Loucy (cell line): ENCODE results near the gene CRYBG3.

Experiments used
- H2AFZ ChIP-seq: fragments of 200-600 bp; sonication (generic); 2 replicates; pipeline ENCODE4 v1.6.0; 2016; ENCODE audit warnings: antibody characterized with exemption, mild to moderate bottlenecking, low read length, moderate library complexity
- H3F3A ChIP-seq: fragments of 200-600 bp; 2 replicates; pipeline ENCODE4 v1.6.0; 2016; ENCODE audit warnings: antibody characterized with exemption, low read depth, mild to moderate bottlenecking
- H3K27me3 ChIP-seq: fragments of 200-600 bp; sonication (generic); 2 replicates; pipeline ENCODE4 v1.6.1; 2014; ENCODE audit warnings: low read length, mild to moderate bottlenecking; ENCODE audit not compliant: insufficient read depth, poor library complexity, severe bottlenecking
- H3K36me3 ChIP-seq: fragments of 200-600 bp; sonication (generic); 2 replicates; pipeline ENCODE4 v1.6.1; 2016; ENCODE audit warnings: low read length; ENCODE audit not compliant: insufficient read depth
- H3K4me1 ChIP-seq: fragments of 200-600 bp; sonication (generic); 2 replicates; pipeline ENCODE4 v1.5.1; 2014; ENCODE audit warnings: low read length, mild to moderate bottlenecking; ENCODE audit not compliant: insufficient read depth, poor library complexity, severe bottlenecking
- H3K4me2 ChIP-seq: fragments of 200-600 bp; sonication (generic); 2 replicates; pipeline ENCODE4 v1.6.0; 2014; ENCODE audit warnings: antibody characterized with exemption, low read length, low read depth, mild to moderate bottlenecking; ENCODE audit not compliant: poor library complexity, severe bottlenecking
- H3K4me3 ChIP-seq: fragments of 200-600 bp; sonication (generic); 2 replicates; pipeline ENCODE4 v1.5.1; 2014; ENCODE audit warnings: low read length, mild to moderate bottlenecking, mixed read lengths; ENCODE audit not compliant: poor library complexity, severe bottlenecking
- H3K79me2 ChIP-seq: fragments of 200-600 bp; sonication (generic); 2 replicates; pipeline ENCODE4 v1.6.1; 2014; ENCODE audit warnings: low read length; ENCODE audit not compliant: insufficient read depth
- H3K9ac ChIP-seq: fragments of 200-600 bp; sonication (generic); 2 replicates; pipeline ENCODE4 v1.6.0; 2014; ENCODE audit warnings: mild to moderate bottlenecking, low read depth, low read length, moderate library complexity; ENCODE audit not compliant: poor library complexity, severe bottlenecking
- H3K9me2 ChIP-seq: fragments of 200-600 bp; sonication (generic); replicated peaks from 2 replicates; pipeline ENCODE4 v1.6.1; 2016; ENCODE audit warnings: low read depth, low read length, mixed read lengths
- H3K9me3 ChIP-seq: fragments of 200-600 bp; sonication (generic); 2 replicates; pipeline ENCODE4 v1.6.1; 2014; ENCODE audit warnings: mild to moderate bottlenecking, antibody characterized with exemption, low read length, low read depth; ENCODE audit not compliant: insufficient read depth
- H4K20me1 ChIP-seq: fragments of 200-600 bp; sonication (generic); 2 replicates; pipeline ENCODE4 v1.6.0; 2014; ENCODE audit warnings: antibody characterized with exemption, low read length, mild to moderate bottlenecking; ENCODE audit not compliant: insufficient read depth, poor library complexity, severe bottlenecking
- EZH2phosphoT487 ChIP-seq: fragments of 200-600 bp; IDR thresholded peaks from 2 replicates; pipeline ENCODE4 v1.6.1; 2018; ENCODE audit warnings: antibody characterized with exemption, mild to moderate bottlenecking, moderate library complexity, borderline replicate concordance
- TF ChIP-seq, protein P1 (sequence below): fragments of 200-600 bp; sonication (generic); conservative IDR thresholded peaks from 2 replicates; pipeline ENCODE4 v1.5.1; 2014; ENCODE audit warnings: mild to moderate bottlenecking, antibody characterized with exemption, low read length

The CRYBG3 gene

DNA sequence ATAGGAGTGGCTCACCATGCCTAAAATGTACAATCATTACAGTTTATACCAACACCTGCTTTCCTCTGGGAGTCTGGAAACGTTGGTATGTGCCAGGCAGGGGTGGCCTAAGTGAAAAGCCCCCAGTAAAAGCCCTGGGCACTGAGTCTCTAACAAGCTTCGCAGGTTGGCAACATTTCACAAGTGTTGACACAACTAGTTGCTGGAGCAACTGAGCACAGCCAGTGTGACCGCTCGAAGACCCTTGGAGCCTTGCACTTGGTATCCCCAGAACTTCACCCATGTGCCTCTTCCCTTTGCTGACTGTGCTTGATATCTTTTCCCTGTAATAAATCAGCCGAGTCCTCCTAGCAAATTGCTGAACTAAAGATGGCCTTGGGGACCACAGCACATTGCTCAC lies 147.7 kb downstream of the CRYBG3 start:
- Histone ChIP-seq H3K9me3 (no peaks in the 10 kb centered on the region), H3K9ac (peak overlapping the region; percentile 74), H3K4me1 (peaks cover 52% of the 10 kb centered on the region), H3K4me2 (peak overlapping the region; percentile 96), H3K9me2 (no peaks in the 10 kb centered on the region), H3K79me2 (peaks cover 12% of the 10 kb centered on the region; the same call in 1 of the 2 replicates), H3K36me3 (no peaks in the 10 kb centered on the region), H2AFZ (no peak overlapping the region), H3K27me3 (no peaks in the 10 kb centered on the region), H3F3A (no peaks in the 10 kb centered on the region), H4K20me1 (peaks cover 5% of the 10 kb centered on the region), H3K4me3 (peak overlapping the region; percentile 80)
- TF ChIP-seq EZH2phosphoT487 = no peak
- TF ChIP-seq, protein P1, sequence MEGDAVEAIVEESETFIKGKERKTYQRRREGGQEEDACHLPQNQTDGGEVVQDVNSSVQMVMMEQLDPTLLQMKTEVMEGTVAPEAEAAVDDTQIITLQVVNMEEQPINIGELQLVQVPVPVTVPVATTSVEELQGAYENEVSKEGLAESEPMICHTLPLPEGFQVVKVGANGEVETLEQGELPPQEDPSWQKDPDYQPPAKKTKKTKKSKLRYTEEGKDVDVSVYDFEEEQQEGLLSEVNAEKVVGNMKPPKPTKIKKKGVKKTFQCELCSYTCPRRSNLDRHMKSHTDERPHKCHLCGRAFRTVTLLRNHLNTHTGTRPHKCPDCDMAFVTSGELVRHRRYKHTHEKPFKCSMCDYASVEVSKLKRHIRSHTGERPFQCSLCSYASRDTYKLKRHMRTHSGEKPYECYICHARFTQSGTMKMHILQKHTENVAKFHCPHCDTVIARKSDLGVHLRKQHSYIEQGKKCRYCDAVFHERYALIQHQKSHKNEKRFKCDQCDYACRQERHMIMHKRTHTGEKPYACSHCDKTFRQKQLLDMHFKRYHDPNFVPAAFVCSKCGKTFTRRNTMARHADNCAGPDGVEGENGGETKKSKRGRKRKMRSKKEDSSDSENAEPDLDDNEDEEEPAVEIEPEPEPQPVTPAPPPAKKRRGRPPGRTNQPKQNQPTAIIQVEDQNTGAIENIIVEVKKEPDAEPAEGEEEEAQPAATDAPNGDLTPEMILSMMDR = no peak

DNA sequence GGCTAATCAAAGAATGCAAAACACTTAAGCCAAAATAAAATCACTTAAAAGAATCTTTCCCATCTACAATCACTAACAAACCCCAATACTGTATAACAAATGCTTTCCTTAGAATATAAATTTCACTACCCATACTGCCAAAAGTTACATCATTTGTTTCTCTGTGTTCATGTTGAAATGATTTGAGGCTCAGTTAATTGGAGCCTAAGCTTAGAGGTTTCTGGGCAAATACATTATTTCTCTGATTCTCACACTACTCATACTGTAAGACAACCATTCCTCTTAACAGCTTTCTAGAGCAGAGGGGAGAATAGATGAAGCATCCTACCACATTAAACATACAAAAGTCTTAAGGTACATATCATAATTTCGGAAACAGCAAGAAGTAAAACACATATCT lies 148.3 kb downstream of the CRYBG3 start:
- Histone ChIP-seq H3K9ac (peak overlapping the region; percentile 74), H3F3A (no peaks in the 10 kb centered on the region), H3K9me2 (no peaks in the 10 kb centered on the region), H2AFZ (no peak overlapping the region), H4K20me1 (peaks cover 5% of the 10 kb centered on the region), H3K79me2 (peaks cover 12% of the 10 kb centered on the region; the same call in 1 of the 2 replicates), H3K4me1 (peaks cover 57% of the 10 kb centered on the region), H3K36me3 (no peaks in the 10 kb centered on the region), H3K27me3 (no peaks in the 10 kb centered on the region), H3K4me2 (peak overlapping the region; percentile 96), H3K4me3 (peak overlapping the region; percentile 80), H3K9me3 (no peaks in the 10 kb centered on the region)
- TF ChIP-seq EZH2phosphoT487 = no peak
- TF ChIP-seq, protein P1 = no peak

DNA sequence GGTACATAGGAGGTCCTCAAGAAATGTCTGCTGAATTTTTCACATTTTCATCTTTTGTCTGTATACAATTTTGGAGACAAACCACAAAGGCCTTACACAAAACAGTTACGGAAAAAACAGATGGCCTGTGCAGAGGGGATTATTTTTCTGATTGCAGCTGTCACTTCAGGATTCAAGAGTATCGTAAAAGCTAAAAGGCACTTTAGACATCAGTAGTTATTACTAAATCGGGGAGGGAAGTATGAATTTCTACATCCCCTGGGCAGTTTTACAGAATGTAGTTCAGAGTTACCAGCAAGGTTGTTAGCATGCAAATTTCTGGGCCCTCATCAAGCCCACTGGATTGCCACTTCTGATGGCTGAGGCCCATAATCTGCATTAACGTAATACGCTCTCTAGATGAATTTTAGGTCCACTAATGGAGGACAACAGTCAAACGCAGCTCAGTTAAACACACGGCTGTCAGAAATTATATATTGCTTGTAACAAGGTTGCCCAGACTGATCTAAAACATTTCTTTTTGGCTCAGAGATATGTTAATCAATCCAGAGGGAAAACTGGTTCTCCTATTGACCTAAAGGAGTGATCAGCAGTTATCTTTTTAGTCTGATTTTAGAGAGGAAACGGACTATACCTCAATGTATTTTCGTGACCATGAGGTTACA lies 149.3 kb downstream of the CRYBG3 start:
- H3K9me3 ChIP-seq = no peaks in the 10 kb centered on the region
- peaks cover 54% of the 10 kb centered on the region for H3K4me1 ChIP-seq
- H4K20me1 ChIP-seq = peaks cover 5% of the 10 kb centered on the region
- H3K79me2 ChIP-seq = peaks cover 12% of the 10 kb centered on the region; the same call in 1 of the 2 replicates
- H3K4me2 ChIP-seq = peak overlapping the region; percentile 96
- no peaks in the 10 kb centered on the region for H3K9me2 ChIP-seq
- no peaks in the 10 kb centered on the region for H3K27me3 ChIP-seq
- no peak for TF ChIP-seq EZH2phosphoT487
- TF ChIP-seq, protein P1 = no peak
- H3K36me3 ChIP-seq = no peaks in the 10 kb centered on the region
- H3K4me3 ChIP-seq = peak overlapping the region; percentile 80
- 0 out of 2 replicates have a peak overlapping the region, but pooled peaks have one; percentile 70 for H2AFZ ChIP-seq
- H3K9ac ChIP-seq = peak overlapping the region; percentile 74
- H3F3A ChIP-seq = no peaks in the 10 kb centered on the region
